Adrenal gland (tissue), 12 donors: ENCODE measurements around the gene TRIP12. TPM values are rescaled to one million over a fixed set of nuclear protein-coding genes. Genes with fewer than 3 reads are reported as not detected.
A peak's percentile ranks its signal among the peaks of the same experiment; 100 is the strongest.
"Not testable (repeated sequence)": the region's sequence is repeated elsewhere in the genome, so short reads cannot be mapped to it uniquely, and the experiment has no call there.

Experiments
- DNase-seq, 7 donors: peaks; one replicate each; pipeline ENCODE4 v3.0.0-alpha.2; 2019 to 2020
- H3K27ac ChIP-seq, 5 donors: fragments of 200-600 bp; sonication (generic) in 4 of 5; 1 replicate in 3 of 5; 2 replicates in 2 of 5; pipeline versions ENCODE4 v1.5.1 to v1.8.0; 2016 to 2020; ENCODE audit warnings: mild to moderate bottlenecking in 1 of 5
- H3K27me3 ChIP-seq: fragments of 200-600 bp; 2 replicates; pipeline ENCODE4 v1.8.0; 2021
- H3K36me3 ChIP-seq, 2 donors: fragments of 200-600 bp; replicated peaks in 1 of 2; 1 replicate in 1 of 2; 2 replicates in 1 of 2; pipeline versions ENCODE4 v1.5.1 to v1.8.0; 2018 to 2022
- H3K4me1 ChIP-seq, 2 donors: fragments of 200-600 bp; replicated peaks in 1 of 2; 1 replicate in 1 of 2; 2 replicates in 1 of 2; pipeline versions ENCODE4 v1.5.1 to v1.8.0; 2018 to 2021
- H3K4me3 ChIP-seq, 4 donors: fragments of 200-600 bp; sonication (generic) in 3 of 4; one replicate each; pipeline ENCODE4 v1.5.1; 2016 to 2018
- H3K9me3 ChIP-seq, 3 donors: fragments of 200-600 bp; sonication (generic) in 1 of 3; replicated peaks in 1 of 3; 1 replicate in 2 of 3; 2 replicates in 1 of 3; pipeline versions ENCODE4 v1.5.1 to v1.8.0; 2016 to 2021
- POLR2A ChIP-seq, 2 donors: fragments of 450-650 bp; IDR thresholded peaks; one replicate each; pipeline ENCODE4 v1.6.1; 2017; ENCODE audit warnings: antibody characterized with exemption in 2 of 2, mild to moderate bottlenecking in 2 of 2, moderate library complexity in 1 of 2
- WGBS, 4 donors: extraction: QIAGEN DNeasy Blood & Tissue Kit in 2 of 4; methylation state at CpG; one replicate each; pipeline versions ENCODE4 v1.1.5 to v1.1.7; 2013 to 2017; 5-methylcytosine and 5-hydroxymethylcytosine counted together
- intact Hi-C, 2 donors: fragments of 100-400 bp; cut with DNase I; formaldehyde crosslinking; loops; one replicate each; pipeline versions ENCODE4 v1.14.1 to v1.15.0; 2022 to 2023
- polyA plus RNA-seq, 3 donors: library from polyadenylated mRNA; stranded (reverse); fragments of 200-250 nt in 2 of 3; fragments of 350-450 nt in 1 of 3; fragmentation: Illumina TruSeq in 1 of 3; extraction: RNeasy Lipid Tissue Mini Kit (QIAGEN cat#74804) in 1 of 3; gene quantifications; one replicate each; pipeline ENCODE4 v1.2.3, GENCODE V29; 2013 to 2014
- total RNA-seq, 9 donors: library from RNA; depleted of rRNA in 4 of 9; stranded (reverse); fragments of >200 nt in 4 of 9; fragments of 120-200 nt in 1 of 9; fragmentation: NEBNext Ultra II Directional in 1 of 9; extraction: Animal tissue kit (Norgen Biotek cat#: 25700) in 1 of 9; gene quantifications; one replicate each; pipeline versions ENCODE4 v1.1.0 to v1.2.4, GENCODE V29; 2013 to 2023
- TF ChIP-seq, protein P1 (sequence below), 6 experiments: fragments of 450-650 bp in 4 of 6; fragments of 200-600 bp in 2 of 6; sonication (generic) in 1 of 6; IDR thresholded peaks; 1 replicate in 5 of 6; 2 replicates in 1 of 6; pipeline versions ENCODE4 v1.5.1 to v1.8.0; 2016 to 2021; ENCODE audit warnings: antibody characterized with exemption in 6 of 6, mild to moderate bottlenecking in 2 of 6, moderate library complexity in 1 of 6
- donor health status: healthy with polysubstance abuse.
- donor health status: Bipolar disorder and iron deficiency.
- donor health status: DM: yes; HTN: yes; CAD: no.
- donor health status: DM: no; HTN: no; CAD: no.
- donor health status: DM: no; HTN: no; CAD: no.
- donor health status: DM: yes; HTN: yes; CAD: no.

Gene TRIP12
- total and polyA plus RNA-seq, 12 donors, result 15.5 to 242 (median 146) TPM

DNA sequence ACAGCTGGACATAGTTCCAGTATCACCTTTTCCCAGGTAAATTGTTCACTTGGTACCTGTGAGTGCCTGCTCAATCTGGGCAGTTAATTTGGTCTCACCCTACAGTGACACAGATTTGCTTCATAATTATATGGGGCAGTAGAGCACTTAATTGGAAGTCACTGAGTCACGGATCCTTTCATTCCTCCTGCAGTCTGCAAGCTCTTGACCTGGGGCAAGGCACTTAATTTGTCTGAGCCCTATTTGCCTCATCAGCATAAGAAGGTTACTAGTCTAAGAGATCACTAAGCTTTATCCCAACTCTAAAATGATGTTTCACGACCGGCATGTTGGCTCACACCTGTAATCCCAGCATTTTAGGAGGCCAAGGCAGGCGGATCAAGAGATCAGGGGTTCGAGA, 9.4 kb upstream of the TRIP12 start:
- DNase-seq, result no peak
- TF ChIP-seq POLR2A (IDR thresholded peaks at IDR 0.05), result no peak
- TF ChIP-seq, protein P1, sequence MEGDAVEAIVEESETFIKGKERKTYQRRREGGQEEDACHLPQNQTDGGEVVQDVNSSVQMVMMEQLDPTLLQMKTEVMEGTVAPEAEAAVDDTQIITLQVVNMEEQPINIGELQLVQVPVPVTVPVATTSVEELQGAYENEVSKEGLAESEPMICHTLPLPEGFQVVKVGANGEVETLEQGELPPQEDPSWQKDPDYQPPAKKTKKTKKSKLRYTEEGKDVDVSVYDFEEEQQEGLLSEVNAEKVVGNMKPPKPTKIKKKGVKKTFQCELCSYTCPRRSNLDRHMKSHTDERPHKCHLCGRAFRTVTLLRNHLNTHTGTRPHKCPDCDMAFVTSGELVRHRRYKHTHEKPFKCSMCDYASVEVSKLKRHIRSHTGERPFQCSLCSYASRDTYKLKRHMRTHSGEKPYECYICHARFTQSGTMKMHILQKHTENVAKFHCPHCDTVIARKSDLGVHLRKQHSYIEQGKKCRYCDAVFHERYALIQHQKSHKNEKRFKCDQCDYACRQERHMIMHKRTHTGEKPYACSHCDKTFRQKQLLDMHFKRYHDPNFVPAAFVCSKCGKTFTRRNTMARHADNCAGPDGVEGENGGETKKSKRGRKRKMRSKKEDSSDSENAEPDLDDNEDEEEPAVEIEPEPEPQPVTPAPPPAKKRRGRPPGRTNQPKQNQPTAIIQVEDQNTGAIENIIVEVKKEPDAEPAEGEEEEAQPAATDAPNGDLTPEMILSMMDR (IDR thresholded peaks at IDR 0.05), result no peak
- Histone ChIP-seq H3K9me3 (no peaks in the 10 kb centered on the region), H3K4me3 (no peak overlapping the region), H3K4me1 (no peaks in the 10 kb centered on the region), H3K36me3 (no peaks in the 10 kb centered on the region), H3K27ac (no peak overlapping the region), H3K27me3 (no peaks in the 10 kb centered on the region)
- WGBS, 4 donors, result 94 to 100% (median 96%) methylated on average over 5 of the region's 5 CpGs
- intact Hi-C loops, result no loop called here

DNA sequence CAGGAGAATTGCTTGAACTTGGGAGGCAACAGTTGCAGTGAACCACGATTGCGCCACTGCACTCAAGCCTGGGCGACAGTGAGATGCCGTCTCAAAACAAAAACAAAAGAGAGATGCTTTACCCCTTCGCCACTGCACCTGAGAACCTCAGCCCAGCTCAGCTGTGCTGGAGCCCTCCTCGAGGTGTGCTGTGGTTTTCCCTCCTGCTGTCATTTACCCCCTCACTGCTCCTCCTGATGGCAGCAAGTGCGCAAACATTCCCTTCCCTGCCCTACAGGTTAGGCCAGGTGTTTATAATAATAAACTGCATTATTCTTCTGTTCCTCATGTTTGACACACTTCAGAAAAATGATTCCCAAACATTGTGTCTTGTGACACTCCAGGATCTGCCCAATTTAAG, 8.8 kb upstream of the TRIP12 start:
- H3K36me3 ChIP-seq, result no peaks in the 10 kb centered on the region
- no peak overlapping the region for H3K27ac ChIP-seq
- no peak overlapping the region for H3K4me3 ChIP-seq
- intact Hi-C loops, result no loop called here
- H3K9me3 ChIP-seq, result no peaks in the 10 kb centered on the region
- no peak for TF ChIP-seq POLR2A (IDR thresholded peaks at IDR 0.05)
- TF ChIP-seq, protein P1 (IDR thresholded peaks at IDR 0.05), result no peak
- H3K4me1 ChIP-seq, result no peaks in the 10 kb centered on the region
- peak in 1 of 7 donors; percentile 15 for DNase-seq
- 94 to 96% (median 95%) methylated on average over 7 of the region's 7 CpGs for WGBS, 4 donors
- no peaks in the 10 kb centered on the region for H3K27me3 ChIP-seq

DNA sequence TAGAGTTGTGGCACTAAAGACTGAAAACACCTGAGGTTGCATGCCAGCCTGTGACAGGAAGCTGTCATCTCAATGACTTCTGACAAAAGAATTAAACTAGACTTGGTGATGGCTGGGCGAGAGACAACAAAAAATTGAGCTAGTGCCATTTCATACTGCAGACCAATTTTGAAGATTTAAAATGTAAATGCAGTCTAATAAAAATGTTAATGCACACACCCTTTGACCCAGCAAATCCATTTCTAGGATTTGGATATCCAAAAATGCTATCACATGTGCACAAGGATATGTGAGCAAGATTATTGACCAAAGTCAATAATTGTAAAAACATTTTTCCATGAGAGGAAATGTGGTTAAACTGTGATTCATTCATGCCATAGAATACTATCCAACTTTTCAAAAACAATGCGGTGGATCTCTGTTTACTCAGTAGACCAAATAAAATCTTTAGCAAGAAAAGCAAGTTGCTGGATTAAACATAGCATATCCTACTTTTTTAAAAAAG, 6.1 kb upstream of the TRIP12 start:
- TF ChIP-seq, protein P1 (IDR thresholded peaks at IDR 0.05), result no peak
- TF ChIP-seq POLR2A (IDR thresholded peaks at IDR 0.05), result no peak
- Histone ChIP-seq H3K27me3 (no peaks in the 10 kb centered on the region), H3K27ac (no peak overlapping the region), H3K4me3 (no peak overlapping the region), H3K9me3 (no peaks in the 10 kb centered on the region), H3K36me3 (no peaks in the 10 kb centered on the region), H3K4me1 (peaks cover 0 to 9% of the 10 kb centered on the region in 2 donors)
- WGBS, 4 donors, result 90 to 98% (median 93%) methylated on average over 2 of the region's 2 CpGs
- DNase-seq, result no peak
- intact Hi-C loops, result loop anchor here in 1 of 2 donors (10.0 kb wide), 1 partner anchor 123 kb away; no protein-coding TSS in a partner anchor

DNA sequence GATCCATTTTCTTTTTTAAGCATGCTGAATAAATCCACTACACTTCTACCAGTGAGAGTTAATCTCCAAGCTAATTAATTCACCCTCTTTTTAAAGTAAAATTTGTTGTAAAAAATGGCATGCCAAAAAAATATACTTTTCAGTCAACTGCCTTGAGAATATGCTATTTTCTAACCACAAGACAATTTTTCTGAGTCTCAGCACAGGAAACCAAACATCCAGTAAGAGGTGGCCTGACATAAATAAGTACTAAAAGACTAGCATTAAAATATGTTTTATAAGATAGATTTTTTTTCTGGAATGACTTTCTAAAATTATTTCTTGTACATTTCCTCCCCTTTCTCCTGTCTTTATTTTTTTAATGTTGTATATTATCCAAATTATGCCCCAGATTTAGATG, 3.4 kb upstream of the TRIP12 start:
- H3K27ac ChIP-seq, result no peak overlapping the region

DNA sequence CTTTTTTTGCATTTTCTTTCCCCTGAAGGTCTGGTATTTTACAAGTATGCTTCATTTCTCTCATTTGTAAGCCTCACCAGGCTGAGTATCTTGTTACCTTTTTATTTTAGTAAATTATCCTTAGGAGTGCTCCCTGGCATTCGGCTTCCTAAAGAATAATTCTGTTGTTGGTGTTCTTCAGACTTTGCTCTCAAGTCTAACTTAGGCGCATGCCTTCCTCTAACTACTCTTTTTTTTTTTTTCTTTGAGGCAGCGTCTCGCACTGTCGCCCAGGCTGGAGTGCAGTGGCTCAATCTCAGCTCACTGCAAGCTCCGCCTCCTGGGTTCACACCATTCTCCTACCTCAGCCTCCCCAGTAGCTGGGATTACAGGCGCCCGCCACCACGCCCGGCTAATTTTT, 2.7 kb upstream of the TRIP12 start:
- peak in 1 of 7 donors; percentile 42 for DNase-seq
- H3K27ac ChIP-seq, H3K4me3 ChIP-seq, H3K27me3 ChIP-seq, H3K9me3 ChIP-seq, H3K36me3 ChIP-seq: not testable (repeated sequence)
- intact Hi-C loops, result loop anchor here in 1 of 2 donors (10.0 kb wide), 1 partner anchor 120 kb away; no protein-coding TSS in a partner anchor
- peaks cover 0 to 16% of the 10 kb centered on the region in 2 donors for H3K4me1 ChIP-seq
- WGBS, 4 donors, result 92 to 98% (median 96%) methylated on average over 10 of the region's 10 CpGs

More for the DNA sequence above, 3.4 kb upstream of the TRIP12 start:
- Histone ChIP-seq H3K4me3 (no peak overlapping the region), H3K36me3 (no peaks in the 10 kb centered on the region), H3K27me3 (no peaks in the 10 kb centered on the region), H3K9me3 (no peaks in the 10 kb centered on the region), H3K4me1 (peaks cover 0 to 9% of the 10 kb centered on the region in 2 donors)
- TF ChIP-seq POLR2A (IDR thresholded peaks at IDR 0.05), result no peak
- TF ChIP-seq, protein P1 (IDR thresholded peaks at IDR 0.05), result no peak
- no peak for DNase-seq
- intact Hi-C loops, result loop anchor here in 1 of 2 donors (10.0 kb wide), 1 partner anchor 120 kb away; no protein-coding TSS in a partner anchor
